ENCODE results near the gene CABP4. TPM values are rescaled to one million over a fixed set of nuclear protein-coding genes. Genes with fewer than 3 reads are reported as not detected.

The CABP4 gene
- total RNA-seq, 2 donors from 2014 or later: 8.9 to 10.4 TPM

- Mint-ChIP-seq H3K36me3 (ENCODE audit: insufficient read depth in 2 of 2) (peaks cover 4 to 6% of the 10 kb centered on the region in 2 donors), H3K27ac (peak overlapping the region; percentile 80), H3K4me3 (peak overlapping the region; percentile 91 to 99), H3K27me3 (ENCODE audit: low read depth) (peaks cover 8% of the 10 kb centered on the region), H3K9me3 (no peaks in the 10 kb centered on the region), H3K4me1 (ENCODE audit: low read depth) (peaks cover 38% of the 10 kb centered on the region)
- no peak for DNase-seq
- ATAC-seq (replicated peaks in 1 of 2): no peak
These were observed 51.4 kb downstream of the CABP4 start for GRCh38 chr11:67506426-67507051.

GRCh38 chr11:67507242-67507863 is 52.2 kb downstream of the CABP4 start:
- Mint-ChIP-seq H3K36me3 (ENCODE audit: insufficient read depth in 2 of 2) (peaks cover 4 to 6% of the 10 kb centered on the region in 2 donors), H3K4me1 (ENCODE audit: low read depth) (peaks cover 38% of the 10 kb centered on the region), H3K27me3 (ENCODE audit: low read depth) (peaks cover 8% of the 10 kb centered on the region), H3K4me3 (peak overlapping the region; percentile 91 to 99), H3K27ac (peak overlapping the region; percentile 45), H3K9me3 (no peaks in the 10 kb centered on the region)
- ATAC-seq (replicated peaks in 1 of 2) (no peak), DNase-seq (no peak)

- Mint-ChIP-seq H3K4me3 (peak within 1 kb of the TSS; percentile 91 to 99), H3K36me3 (ENCODE audit: insufficient read depth in 2 of 2) (peaks cover under 1 to 4% of the 10 kb centered on the region in 2 donors), H3K9me3 (no peaks in the 10 kb centered on the region), H3K27me3 (ENCODE audit: low read depth) (peaks cover 8% of the 10 kb centered on the region), H3K4me1 (ENCODE audit: low read depth) (peaks cover 34% of the 10 kb centered on the region), H3K27ac (peak within 1 kb of the TSS; percentile 93)
- ATAC-seq (replicated peaks in 1 of 2) (peak; percentile 74 to 77), DNase-seq (peak; percentile 98 to 100)
These were observed 52.8 kb downstream of the CABP4 start, which contains the start of gene CDK2AP2 for GRCh38 chr11:67507864-67508485. TSS of gene CDK2AP2 (minus strand) at chr11:67508162. CDS start at chr11:67508082, 80 bp downstream.

- ATAC-seq (replicated peaks in 1 of 2) (peak; percentile 37 to 41), DNase-seq (peak; percentile 99)
- Mint-ChIP-seq H3K4me3 (peak overlapping the region; percentile 91 to 99), H3K27ac (peak overlapping the region; percentile 93), H3K4me1 (ENCODE audit: low read depth) (peaks cover 30% of the 10 kb centered on the region), H3K36me3 (ENCODE audit: insufficient read depth in 2 of 2) (peaks cover 0 to 2% of the 10 kb centered on the region in 2 donors), H3K9me3 (no peaks in the 10 kb centered on the region), H3K27me3 (ENCODE audit: low read depth) (peaks cover 8% of the 10 kb centered on the region)
These were observed 53.5 kb downstream of the CABP4 start for GRCh38 chr11:67508486-67509121.

GRCh38 chr11:67510023-67510345 is 54.8 kb downstream of the CABP4 start:
- H3K9me3 Mint-ChIP-seq: no peaks in the 10 kb centered on the region
- peaks cover 8% of the 10 kb centered on the region for H3K27me3 Mint-ChIP-seq (ENCODE audit: low read depth)
- peaks cover 30% of the 10 kb centered on the region for H3K4me1 Mint-ChIP-seq (ENCODE audit: low read depth)
- no peak overlapping the region for H3K4me3 Mint-ChIP-seq
- no peaks in the 10 kb centered on the region for H3K36me3 Mint-ChIP-seq (ENCODE audit: insufficient read depth in 2 of 2)
- H3K27ac Mint-ChIP-seq: no peak overlapping the region
- DNase-seq (no peak), ATAC-seq (replicated peaks in 1 of 2) (no peak)

Other genes starting within 250 kb of the CABP4 start
- gene GRK2, start 188.9 kb upstream of the CABP4 start, total RNA-seq: 100 to 1,000 TPM; 379 to 422 TPM
- 10 to 100 TPM; 78.5 to 90.9 TPM for gene ANKRD13D, start 166.1 kb upstream of the CABP4 start, total RNA-seq
- gene SSH3, start 151.8 kb upstream of the CABP4 start, total RNA-seq: 10 to 100 TPM; 13.3 to 20.3 TPM
- 10 to 100 TPM; 68.5 to 74.1 TPM for gene POLD4, start 101.8 kb upstream of the CABP4 start, total RNA-seq
- gene CLCF1, start 81.8 kb upstream of the CABP4 start, total RNA-seq: under 1 TPM; 0.22 to 0.93 TPM
- gene RAD9A, start 63.4 kb upstream of the CABP4 start, total RNA-seq: 10 to 100 TPM; 36.7 to 41.2 TPM
- 100 to 1,000 TPM; 211 to 244 TPM for gene PPP1CA, start 53.5 kb upstream of the CABP4 start, total RNA-seq
- gene TBC1D10C, start 51.3 kb upstream of the CABP4 start, total RNA-seq: 100 to 1,000 TPM in 1 of 2 donors, 10 to 100 TPM in 1; 93.3 to 120 TPM
- gene CARNS1, start 39.7 kb upstream of the CABP4 start, total RNA-seq: 1 to 10 TPM; 3.8 to 5.0 TPM
- gene RPS6KB2, start 26.9 kb upstream of the CABP4 start, total RNA-seq: 10 to 100 TPM; 55.0 to 56.1 TPM
- gene PTPRCAP, start 17.7 kb upstream of the CABP4 start, total RNA-seq: 100 to 1,000 TPM in 1 of 2 donors, 10 to 100 TPM in 1; 94.5 to 119 TPM
- gene CORO1B, start 11.9 kb upstream of the CABP4 start, total RNA-seq: 10 to 100 TPM; 58.2 to 91.9 TPM
- gene GPR152, start 2.6 kb upstream of the CABP4 start, total RNA-seq: not detected
- gene TMEM134, start 13.9 kb downstream of the CABP4 start, total RNA-seq: 10 to 100 TPM; 53.2 to 59.7 TPM
- gene AIP, start 27.7 kb downstream of the CABP4 start, total RNA-seq: 100 to 1,000 TPM; 172 to 184 TPM
- gene PITPNM1, start 50.0 kb downstream of the CABP4 start, total RNA-seq: 100 to 1,000 TPM in 1 of 2 donors, 10 to 100 TPM in 1; 94.3 to 118 TPM
- 100 to 1,000 TPM; 103 to 137 TPM for gene CDK2AP2, start 52.8 kb downstream of the CABP4 start, total RNA-seq
- not detected for gene CABP2, start 68.1 kb downstream of the CABP4 start, total RNA-seq
- gene GSTP1, start 128.5 kb downstream of the CABP4 start, total RNA-seq: 100 to 1,000 TPM; 199 to 215 TPM
- 100 to 1,000 TPM; 220 to 244 TPM for gene NDUFV1, start 151.6 kb downstream of the CABP4 start, total RNA-seq
- gene NUDT8, start 174.6 kb downstream of the CABP4 start, total RNA-seq: 10 to 100 TPM; 19.6 to 24.6 TPM
- gene TBX10, start 184.4 kb downstream of the CABP4 start, total RNA-seq: not detected
- gene ACY3, start 195.4 kb downstream of the CABP4 start, total RNA-seq: under 1 TPM; 0.30 to 0.31 TPM
- not detected for gene ALDH3B2, start 219.3 kb downstream of the CABP4 start, total RNA-seq

Data from activated T-cell treated with anti-CD3 and anti-CD28 coated beads, Interleukin-2, amount 50 U/mL, for 72 hours (primary cell).